SH-SY5Y (cell line): ENCODE data around the gene SPTBN2.

Source experiments
- GATA2 ChIP-seq: IDR thresholded peaks from 2 replicates; pipeline ENCODE4 v1.6.1; 2011; ENCODE audit warnings: mild to moderate bottlenecking, low read depth, low read length
- GATA3 ChIP-seq: IDR thresholded peaks from 2 replicates; pipeline ENCODE4 v1.6.1; 2011; ENCODE audit warnings: low read depth, mild to moderate bottlenecking, low read length, moderate library complexity

DNA sequence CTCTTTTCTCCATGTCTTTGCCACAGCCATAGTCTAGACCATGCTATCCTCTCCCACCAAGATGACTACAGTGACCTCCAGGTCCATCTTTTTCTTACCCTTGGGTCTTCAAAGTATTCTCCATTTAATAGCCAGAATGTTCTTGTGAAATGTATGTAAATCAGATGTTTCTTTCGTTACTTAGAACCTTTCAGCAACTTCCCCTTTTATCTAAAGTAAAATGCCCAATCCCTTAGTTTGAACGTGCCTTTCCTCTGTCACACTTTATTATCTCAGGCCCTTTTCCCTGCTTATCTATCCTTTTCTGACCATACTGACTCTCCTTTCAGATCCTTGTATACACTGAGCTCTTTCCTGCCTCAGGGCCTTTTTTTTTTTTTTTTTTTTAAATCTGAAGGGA, 69.3 kb downstream of the SPTBN2 start:
- TF ChIP-seq GATA2 = no peak
- TF ChIP-seq GATA3 = no peak
